ENCODE data around the gene GNB1L.
A peak's percentile ranks its signal among the peaks of the same experiment; 100 is the strongest.

Gene GNB1L

GRCh38 chr22:19875531-19876313 lies 21.0 kb upstream of the GNB1L start:
- DNase-seq, result no peak

- peak; percentile 2 for DNase-seq
These were observed 20.4 kb upstream of the GNB1L start for GRCh38 chr22:19875061-19875530.

GRCh38 chr22:19874307-19875060 lies 19.8 kb upstream of the GNB1L start:
- peak; percentile 73 for DNase-seq

- peak; percentile 2 for DNase-seq
These were observed 19.3 kb upstream of the GNB1L start for GRCh38 chr22:19873960-19874306.

DNA sequence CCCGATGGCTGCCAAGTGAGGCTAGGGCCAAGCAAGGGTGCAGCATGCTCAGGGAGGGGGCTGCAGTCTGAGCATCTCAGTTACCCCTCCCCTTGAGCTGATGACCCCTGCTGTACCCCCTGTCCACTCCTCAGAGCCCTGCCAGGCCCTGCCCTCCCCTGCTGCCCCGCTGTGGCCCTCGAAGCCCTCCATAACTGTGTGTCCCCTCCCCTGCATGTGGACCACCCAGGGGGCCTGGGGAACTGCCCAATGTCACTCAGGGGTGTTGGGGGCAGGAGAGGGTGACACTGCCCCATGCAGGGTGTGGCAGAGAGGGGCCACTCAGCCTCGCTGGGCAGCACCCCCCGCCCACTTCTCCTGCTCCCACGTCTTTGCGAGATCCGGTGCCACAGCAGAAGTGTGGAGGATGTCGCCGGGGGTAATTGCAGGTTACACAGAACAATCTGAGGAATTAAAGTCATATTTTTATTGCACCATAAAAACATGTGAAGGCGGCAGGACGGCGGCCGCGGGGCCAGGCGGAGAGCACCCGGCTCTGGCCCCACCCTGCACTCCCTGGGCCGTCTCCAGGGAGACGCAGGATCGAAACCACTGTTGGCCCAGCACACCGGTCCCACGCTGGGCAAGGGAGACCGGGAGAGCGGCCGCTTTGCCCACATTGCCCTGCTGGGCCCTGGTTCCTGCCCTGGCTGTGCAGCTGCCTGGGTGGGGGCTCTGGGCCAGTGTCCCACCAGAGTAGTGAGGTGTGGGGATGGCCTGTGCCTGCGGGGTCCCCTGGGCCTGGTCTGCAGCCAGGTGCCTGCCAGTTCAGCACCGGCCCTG lies 18.7 kb upstream of the GNB1L start:
- peak; percentile 1 for DNase-seq

DNA sequence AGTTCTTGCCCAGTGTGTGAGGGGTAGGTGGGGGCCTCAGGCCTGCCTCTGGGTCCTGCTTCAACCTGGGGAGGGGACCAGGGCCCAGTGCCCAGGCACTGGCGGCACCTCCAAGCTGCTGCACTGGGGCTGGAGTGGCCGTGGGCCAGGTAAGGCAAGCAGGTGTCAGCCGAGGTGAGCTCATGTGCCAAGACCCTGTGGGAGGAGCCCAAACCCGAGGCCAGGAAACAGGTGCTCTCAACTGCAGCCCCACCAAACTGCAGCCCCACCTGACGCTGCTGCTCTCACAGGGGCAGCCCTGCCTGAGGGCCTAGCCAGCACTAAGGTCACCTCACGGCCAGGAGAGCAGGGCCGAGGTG lies 18.1 kb upstream of the GNB1L start:
- DNase-seq, result peak; percentile 13

GRCh38 chr22:19871845-19872778 lies 17.4 kb upstream of the GNB1L start:
- DNase-seq, result peak; percentile 2

DNA sequence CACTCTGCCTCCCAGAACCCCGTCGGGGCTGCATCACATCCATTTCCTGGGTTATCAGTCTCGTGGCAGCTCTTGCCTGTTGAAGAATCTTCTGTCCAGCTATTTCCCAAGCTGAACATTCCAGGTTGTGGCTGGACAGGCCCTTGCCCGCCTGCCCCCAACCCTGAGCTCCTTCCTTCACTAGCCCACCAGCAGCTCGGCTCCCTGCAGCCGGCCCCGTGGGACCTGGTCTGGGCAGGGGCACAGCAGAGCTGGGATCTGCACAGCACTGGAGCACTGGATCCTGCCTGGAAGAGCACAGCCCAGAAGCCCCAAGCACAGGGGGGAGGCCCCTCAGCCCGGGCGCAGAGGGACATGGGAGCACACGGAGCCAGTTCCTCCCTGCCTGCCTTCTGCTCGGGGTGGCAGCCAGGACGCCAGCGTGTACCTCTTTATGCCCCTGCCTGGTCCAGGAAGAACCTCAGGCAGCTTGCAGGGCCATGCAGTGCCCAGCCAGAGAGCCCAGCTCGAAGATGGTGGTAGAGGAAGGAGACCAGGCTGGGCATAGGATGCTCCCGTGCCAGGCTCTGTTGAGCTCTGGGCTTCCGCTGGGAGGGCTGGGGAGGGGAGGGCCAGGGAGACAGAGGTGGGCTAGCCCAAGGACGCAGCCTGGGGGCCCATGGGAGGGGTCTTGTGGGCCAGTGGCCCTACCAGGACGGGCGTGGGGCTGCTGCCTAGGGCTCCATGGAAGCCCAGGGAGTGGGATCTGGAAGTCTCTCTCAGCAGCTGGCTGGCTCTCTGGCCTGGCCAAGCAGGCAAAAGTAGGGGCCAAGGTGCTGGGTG lies 16.6 kb upstream of the GNB1L start:
- peak; percentile 1 for DNase-seq

- peak; percentile 1 for DNase-seq
These were observed 15.7 kb upstream of the GNB1L start for GRCh38 chr22:19870153-19871022.

- no peak for DNase-seq
These were observed 15.0 kb upstream of the GNB1L start for GRCh38 chr22:19869497-19870152.

- no peak for DNase-seq
These were observed 14.2 kb upstream of the GNB1L start for GRCh38 chr22:19868773-19869471.

- peak; percentile 1 for DNase-seq
These were observed 13.7 kb upstream of the GNB1L start for GRCh38 chr22:19868333-19868732.

DNA sequence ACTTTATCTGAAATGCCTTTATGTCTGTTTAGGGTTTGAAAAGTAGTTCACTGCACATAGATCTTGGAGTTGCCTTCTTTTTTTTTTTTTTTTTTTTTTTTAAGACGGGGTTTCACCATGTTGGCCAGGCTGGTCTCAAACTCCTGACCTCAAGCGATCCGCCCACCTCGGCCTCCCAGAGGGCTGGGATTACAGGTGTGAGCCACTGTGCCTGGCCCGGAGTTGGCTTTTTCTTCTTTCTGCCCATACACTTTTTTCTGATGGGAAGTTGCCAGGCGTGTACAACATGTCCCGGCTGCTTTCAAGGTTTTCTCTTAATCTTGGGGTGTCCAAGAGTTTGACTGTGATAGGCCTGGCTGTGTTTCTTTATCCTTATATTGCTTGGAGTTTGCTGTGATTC lies 12.9 kb upstream of the GNB1L start:
- DNase-seq, result no peak

DNA sequence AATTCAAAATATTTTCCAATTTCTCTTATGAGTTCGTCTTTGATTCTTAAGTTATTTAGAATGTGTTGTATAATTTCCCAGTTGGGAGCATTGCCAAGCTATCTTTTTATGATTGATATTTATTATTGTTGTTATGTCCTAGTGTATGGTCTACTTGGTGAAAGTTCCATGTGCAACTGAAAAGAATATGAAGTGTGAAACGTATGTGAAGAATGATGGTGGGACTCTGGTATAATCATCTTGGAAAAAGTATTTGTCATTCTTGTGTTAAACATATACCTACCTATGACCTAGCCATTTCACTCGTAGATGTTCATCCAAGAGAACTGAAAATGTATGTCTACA lies 12.0 kb upstream of the GNB1L start:
- DNase-seq, result no peak

- DNase-seq, result peak; percentile 1
These were observed 10.6 kb upstream of the GNB1L start for GRCh38 chr22:19865141-19865829.

DNA sequence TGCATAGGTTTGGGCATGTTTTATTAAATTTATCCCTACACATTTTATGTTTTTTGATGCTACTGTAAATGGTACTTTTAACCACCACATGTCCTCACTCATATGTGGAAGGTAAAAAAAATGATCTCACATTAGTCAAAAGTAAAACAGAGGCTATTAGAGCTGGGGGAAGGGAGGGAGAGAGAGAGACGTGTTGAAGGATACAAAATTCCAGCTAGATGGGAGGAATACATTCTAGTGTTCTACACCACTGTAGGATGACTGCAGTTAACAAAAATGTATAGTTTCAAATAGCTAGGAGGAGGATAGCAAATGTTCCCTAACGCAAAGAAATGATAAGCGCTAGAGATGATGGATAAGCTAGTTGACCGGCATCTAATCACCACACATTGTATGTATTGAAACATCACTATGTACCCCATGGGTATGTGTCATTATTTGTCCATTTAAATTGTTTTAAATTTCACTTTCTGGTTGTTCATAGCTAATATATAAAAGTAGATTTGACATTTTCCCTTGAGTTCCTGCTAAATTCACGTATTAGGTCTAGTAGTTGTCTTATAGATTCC lies 9.9 kb upstream of the GNB1L start:
- no peak for DNase-seq

DNA sequence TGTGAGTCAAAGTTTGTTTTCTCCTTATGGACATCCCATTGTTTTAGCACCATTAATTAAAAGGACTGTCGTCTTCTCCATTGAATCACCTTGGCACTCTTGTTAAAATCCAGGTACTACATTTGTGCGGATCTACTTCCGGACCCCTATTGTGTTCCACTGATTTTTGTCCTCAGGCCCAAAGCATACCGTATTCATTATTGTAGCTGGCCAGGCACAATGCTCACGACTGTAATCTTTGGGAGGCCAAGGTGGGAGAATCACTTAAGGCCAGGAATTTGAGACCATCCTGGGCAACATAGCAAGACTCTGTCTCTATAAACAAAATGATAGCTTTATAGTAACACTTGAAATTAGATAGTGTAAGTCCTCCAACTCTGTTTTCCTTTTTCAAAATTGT lies 8.9 kb upstream of the GNB1L start:
- no peak for DNase-seq

- no peak for DNase-seq
These were observed 8.1 kb upstream of the GNB1L start for GRCh38 chr22:19862619-19863246.
